NCI-H226 (cell line): ENCODE data around the gene CCDC70.

Source experiments
- DNase-seq: peaks from one replicate; pipeline ENCODE4 v3.0.0-alpha.2; 2015

CCDC70 gene

DNA sequence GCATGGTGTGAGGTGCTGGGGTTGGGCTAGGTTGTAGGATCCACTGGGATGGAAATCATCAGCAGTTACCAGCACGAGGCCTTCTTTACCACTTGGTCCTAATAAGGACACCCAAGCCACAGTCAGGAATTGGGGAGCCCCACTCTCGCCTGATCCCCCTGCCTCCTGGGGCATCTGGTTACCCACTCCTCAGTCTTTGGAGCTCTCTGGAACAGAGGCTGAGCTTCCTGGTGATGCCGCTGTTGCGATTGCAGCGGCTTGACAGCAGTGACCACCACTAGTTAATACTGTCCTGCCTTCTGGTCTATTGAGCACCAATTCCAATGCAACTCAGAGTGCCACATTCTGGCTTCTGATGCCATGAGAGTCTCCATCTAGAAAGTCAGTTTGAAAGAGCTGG lies 30.2 kb upstream of the CCDC70 start:
- DNase-seq: no peak

GRCh38 chr13:51832471-51833152 lies 29.2 kb upstream of the CCDC70 start:
- no peak for DNase-seq

GRCh38 chr13:51833980-51834379 lies 27.8 kb upstream of the CCDC70 start:
- DNase-seq: no peak

DNA sequence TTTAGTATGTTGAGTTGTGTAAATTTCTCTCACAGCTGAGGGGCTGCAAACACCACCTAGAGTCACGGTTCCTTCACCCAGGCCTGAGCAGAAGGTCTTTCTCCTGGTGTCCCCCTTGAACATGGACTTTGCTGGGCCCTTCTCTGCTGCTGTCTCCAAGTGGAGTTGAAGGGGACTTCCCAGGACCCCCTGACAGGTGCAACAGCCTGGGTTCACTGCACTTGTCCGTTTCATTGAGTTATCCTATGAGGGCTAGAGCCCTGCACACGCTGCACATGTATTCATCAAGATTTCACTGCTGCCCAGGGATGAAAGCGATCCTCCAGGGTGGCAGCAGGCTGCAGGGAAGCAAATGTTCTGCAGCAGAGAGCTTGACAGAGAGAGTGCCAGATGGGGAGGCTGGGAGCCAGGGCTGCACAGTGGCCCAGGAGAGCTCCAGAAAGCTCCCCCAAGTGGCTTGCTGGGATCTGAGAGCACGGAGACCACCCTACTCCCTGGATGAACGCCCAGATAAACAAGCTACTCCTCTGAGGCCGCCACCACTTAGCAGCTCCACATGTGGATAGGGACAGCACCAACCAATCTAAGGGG lies 27.1 kb upstream of the CCDC70 start:
- no peak for DNase-seq

GRCh38 chr13:51837016-51837415 lies 24.8 kb upstream of the CCDC70 start:
- no peak for DNase-seq

DNA sequence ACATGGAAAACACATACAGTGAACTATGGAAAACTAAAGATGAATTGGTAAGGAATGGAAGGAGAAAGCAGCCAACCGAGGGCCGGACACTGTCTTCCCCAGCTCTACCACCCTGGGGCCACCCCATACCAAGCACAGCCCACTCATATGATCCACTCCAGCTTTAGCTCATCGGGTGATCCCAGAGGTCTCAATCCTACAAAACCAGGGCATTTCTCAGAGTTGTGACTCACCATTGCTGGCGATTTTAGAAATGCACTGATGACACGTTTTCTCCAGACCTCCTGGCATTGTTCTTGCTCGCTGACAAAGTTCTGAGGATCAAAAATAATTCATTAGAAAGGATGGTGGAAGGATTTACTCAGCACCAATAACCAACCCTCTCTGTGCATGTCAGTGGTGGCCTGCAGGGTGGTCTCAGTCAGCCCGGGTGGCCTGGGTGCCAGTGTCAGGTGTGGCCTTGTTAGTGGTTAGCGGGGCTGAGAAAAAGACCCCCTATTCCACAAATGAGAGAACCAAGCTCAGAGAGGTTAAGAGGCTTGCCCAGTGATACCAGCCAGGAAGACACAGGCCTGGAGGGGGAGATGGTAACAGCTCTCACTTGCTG lies 23.4 kb upstream of the CCDC70 start:
- DNase-seq: no peak

- no peak for DNase-seq
These were observed 21.8 kb upstream of the CCDC70 start for GRCh38 chr13:51839711-51840540.

GRCh38 chr13:51840917-51841316 lies 20.9 kb upstream of the CCDC70 start:
- no peak for DNase-seq

- DNase-seq: no peak
These were observed 20.0 kb upstream of the CCDC70 start for GRCh38 chr13:51841732-51842131.

- no peak for DNase-seq
These were observed 18.2 kb upstream of the CCDC70 start for GRCh38 chr13:51843529-51843928.

GRCh38 chr13:51844862-51845573 lies 16.8 kb upstream of the CCDC70 start, which contains the start of gene TMEM272:
TSS of gene TMEM272 (minus strand) at chr13:51845177. CDS start at chr13:51838530, 6,647 bp downstream.
- DNase-seq: peak; percentile 23

- DNase-seq: no peak
These were observed 16.0 kb upstream of the CCDC70 start for GRCh38 chr13:51845574-51846318.

GRCh38 chr13:51846756-51847155 lies 15.0 kb upstream of the CCDC70 start:
- no peak for DNase-seq

- DNase-seq: no peak
These were observed 13.1 kb upstream of the CCDC70 start for GRCh38 chr13:51848674-51849073.

- DNase-seq: no peak
These were observed 12.3 kb upstream of the CCDC70 start for GRCh38 chr13:51849145-51850101.

DNA sequence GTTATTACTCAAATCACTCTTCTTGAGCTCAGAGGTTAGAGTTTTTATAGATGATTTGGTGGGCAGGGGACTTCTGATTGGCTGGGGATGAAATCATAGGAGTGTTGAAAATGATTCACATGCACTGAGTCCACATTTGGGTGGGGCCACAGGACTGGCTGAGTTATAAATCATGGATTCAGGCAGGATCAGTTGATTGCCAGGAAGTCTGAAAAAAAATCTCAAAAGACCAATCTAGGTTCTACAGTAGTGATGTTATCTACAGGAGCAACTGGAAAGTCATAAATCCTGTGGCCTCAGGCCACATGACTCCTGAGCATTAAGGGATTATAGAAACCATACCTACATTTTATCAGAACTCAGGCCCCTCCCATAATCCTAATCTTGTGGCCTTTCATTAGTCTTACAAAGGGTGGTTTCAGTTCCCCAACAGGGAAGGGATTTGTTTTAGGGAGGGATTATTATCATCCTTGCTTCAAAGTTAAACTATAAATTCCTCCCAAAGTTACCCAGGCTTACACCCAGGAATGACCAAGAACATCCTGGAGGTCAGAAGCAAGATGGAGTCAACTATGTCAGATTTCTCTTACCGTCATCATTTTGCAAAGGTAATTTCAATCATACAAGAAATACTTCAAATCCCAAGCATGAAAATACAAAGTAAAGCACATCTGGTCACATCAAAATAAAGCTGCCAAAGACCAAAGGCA lies 5.6 kb upstream of the CCDC70 start:
- DNase-seq: peak; percentile 11

GRCh38 chr13:51856998-51857397 lies 4.8 kb upstream of the CCDC70 start:
- DNase-seq: no peak

DNA sequence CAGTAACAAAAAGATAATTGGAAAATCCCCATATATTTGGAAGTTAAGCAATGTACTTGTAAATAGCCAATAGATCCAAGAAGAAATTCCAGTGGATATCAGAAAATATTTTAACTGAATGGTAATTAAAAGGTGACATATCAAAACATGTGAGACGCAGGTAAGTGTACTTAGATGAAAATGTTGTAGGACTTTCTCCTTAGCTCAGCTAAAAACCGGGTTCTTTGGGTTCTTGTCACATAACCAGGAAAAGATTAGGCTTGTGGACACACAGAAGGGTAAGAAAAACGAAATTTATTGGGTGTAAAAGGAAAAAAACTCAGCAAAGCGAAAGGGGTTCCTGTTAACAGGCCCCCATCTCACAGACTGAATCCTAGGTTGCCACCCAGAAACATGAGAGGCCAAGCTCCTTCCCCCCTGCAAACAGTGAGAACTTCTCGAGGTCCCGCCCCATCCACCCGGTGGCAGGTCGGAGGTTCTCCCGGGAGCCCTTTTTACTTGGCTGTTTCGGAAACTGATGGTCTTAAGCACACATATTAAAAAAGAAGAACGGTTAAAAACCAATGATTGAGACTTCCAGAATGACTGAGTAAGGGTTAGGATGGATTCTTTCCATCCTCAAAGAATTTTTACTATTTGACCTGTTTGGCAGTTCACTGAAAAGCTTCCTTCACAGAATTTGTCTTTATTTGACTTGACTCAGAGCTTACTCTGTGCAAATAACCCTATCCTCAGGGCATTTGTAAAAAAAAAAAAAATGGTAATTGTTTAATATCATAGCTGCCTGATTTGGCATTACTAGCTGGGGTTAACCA lies 3.1 kb upstream of the CCDC70 start:
- DNase-seq: no peak

- DNase-seq: no peak
These were observed 1.2 kb downstream of the CCDC70 start for GRCh38 chr13:51862957-51863356.
